Activated B cell treated with CpG ODN at 0.5 μM for 24 hours (primary cell): ENCODE data around the gene ANO9. TPM values are rescaled to one million over a fixed set of nuclear protein-coding genes. Genes with fewer than 3 reads are reported as not detected.

Source experiments
- ATAC-seq: fragments of 200-7000 bp; cut with Tn5 transposase; one replicate; pipeline ENCODE4 v1.10.0; 2021; ENCODE audit warnings: low read depth, mild to moderate bottlenecking, moderate library complexity
- CTCF ChIA-PET: fragments of 350-600 bp; sonication (Branson Sonifier 250); formaldehyde crosslinking; loops from one replicate; lab custom pipeline; 2021; ENCODE audit warnings: antibody characterized with exemption; lab: Charles Lee
- POLR2A ChIA-PET: fragments of 350-600 bp; sonication (Branson Sonifier 250); formaldehyde crosslinking; loops from one replicate; lab custom pipeline; 2021; ENCODE audit warnings: antibody characterized with exemption; lab: Charles Lee
- DNase-seq: peaks from one replicate; pipeline ENCODE4 v3.0.0; 2022
- H3K27ac Mint-ChIP-seq: one replicate; pipeline ENCODE4 v1.8.0; 2020; ENCODE audit warnings: mixed read lengths
- H3K27me3 Mint-ChIP-seq: one replicate; pipeline ENCODE4 v1.8.0; 2021; ENCODE audit warnings: mixed read lengths
- H3K36me3 Mint-ChIP-seq: one replicate; pipeline ENCODE4 v1.8.0; 2021; ENCODE audit warnings: low read depth, mixed read lengths
- H3K4me1 Mint-ChIP-seq: one replicate; pipeline ENCODE4 v1.8.0; 2021; ENCODE audit warnings: mixed read lengths
- H3K4me3 Mint-ChIP-seq: one replicate; pipeline ENCODE4 v1.8.0; 2020; ENCODE audit warnings: mild to moderate bottlenecking, mixed read lengths
- H3K9me3 Mint-ChIP-seq: one replicate; pipeline ENCODE4 v1.8.0; 2020; ENCODE audit warnings: mixed read lengths
- CTCF ChIP-seq: fragments of 200-600 bp; IDR thresholded peaks from one replicate; pipeline ENCODE4 v1.8.0; 2022; ENCODE audit warnings: antibody characterized with exemption, mild to moderate bottlenecking
- intact Hi-C: fragments of 100-400 bp; cut with micrococcal nuclease; formaldehyde crosslinking; loops from one replicate; pipeline ENCODE4 v1.15.1; 2024
- total RNA-seq: library from RNA; stranded (reverse); gene quantifications from 2 replicates; pipeline ENCODE4 v1.2.3, GENCODE V29; 2022

Gene ANO9
- total RNA-seq, 1 donor from 2014 or later = 46.1 TPM

DNA sequence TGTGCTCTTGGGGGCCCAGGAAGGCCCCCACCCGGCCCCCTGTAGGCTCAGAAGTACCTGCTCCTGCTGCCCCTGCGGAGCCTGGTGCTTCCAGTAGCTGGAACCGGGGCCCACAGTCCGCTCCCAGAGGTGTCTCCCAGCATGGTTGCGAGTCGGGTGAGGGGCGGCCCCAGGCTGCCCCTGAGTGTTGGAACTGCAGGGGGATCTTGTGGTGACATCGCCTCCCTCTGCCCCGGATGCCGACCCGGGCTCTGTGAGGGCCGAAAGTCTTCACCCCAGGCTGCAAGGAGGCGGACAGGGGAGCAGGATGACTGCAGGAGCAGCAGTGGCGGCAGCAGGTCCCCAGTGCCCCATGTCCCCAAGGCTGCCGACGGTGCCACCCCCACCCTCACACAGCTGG lies 57.3 kb downstream of the ANO9 start:
- no peak for DNase-seq

GRCh38 chr11:383431-383830 lies 58.4 kb downstream of the ANO9 start:
- ChIA-PET CTCF (no interaction called here), POLR2A (no interaction called here)
- Mint-ChIP-seq H3K27ac (no peak overlapping the region), H3K27me3 (peaks cover 11% of the 10 kb centered on the region), H3K4me3 (no peak overlapping the region), H3K9me3 (peaks cover 7% of the 10 kb centered on the region), H3K36me3 (no peaks in the 10 kb centered on the region), H3K4me1 (peaks cover 8% of the 10 kb centered on the region)
- no peak for TF ChIP-seq CTCF
- DNase-seq (no peak), ATAC-seq (no peak)
- intact Hi-C loops = no loop called here

More for the DNA sequence above, 57.3 kb downstream of the ANO9 start:
- ChIA-PET POLR2A (no interaction called here), CTCF (no interaction called here)
- H3K4me1 Mint-ChIP-seq = peaks cover 8% of the 10 kb centered on the region
- peaks cover 7% of the 10 kb centered on the region for H3K9me3 Mint-ChIP-seq
- peaks cover 6% of the 10 kb centered on the region for H3K27me3 Mint-ChIP-seq
- no peak for ATAC-seq
- TF ChIP-seq CTCF = no peak
- intact Hi-C loops = no loop called here
- H3K4me3 Mint-ChIP-seq = no peak overlapping the region
- no peaks in the 10 kb centered on the region for H3K36me3 Mint-ChIP-seq
- no peak overlapping the region for H3K27ac Mint-ChIP-seq

DNA sequence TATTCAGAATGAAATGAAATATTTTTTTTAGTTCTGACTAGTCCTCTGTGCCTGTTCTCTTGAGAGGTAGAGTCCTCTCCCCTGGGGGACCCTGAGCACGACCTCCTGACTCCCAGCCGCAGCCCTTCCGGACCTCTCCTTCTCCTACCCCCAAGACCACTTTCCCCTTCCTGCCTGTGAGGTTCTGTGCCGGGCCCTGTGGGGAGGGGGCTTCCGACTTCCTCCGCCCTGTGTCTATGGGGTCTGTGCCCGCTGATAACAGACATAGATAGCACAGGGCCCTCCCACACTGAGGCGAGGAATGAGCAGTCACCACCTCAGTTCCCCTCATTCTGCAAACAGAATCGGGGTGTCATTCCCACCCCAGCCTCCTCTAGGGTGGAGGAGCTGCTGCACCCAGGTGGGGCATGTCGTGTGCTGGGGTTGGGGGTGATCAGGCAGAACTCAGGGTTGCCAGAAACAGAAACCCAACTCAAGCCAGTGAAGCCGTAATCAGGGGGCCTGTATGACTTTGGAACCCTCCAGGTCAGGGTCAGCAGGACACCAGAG lies 59.7 kb downstream of the ANO9 start:
- POLR2A ChIA-PET = interaction anchor here (0.6 kb wide), 1 partner anchor 204 kb away, joined by 3 read pairs; no protein-coding TSS in a partner anchor

GRCh38 chr11:381501-382072 lies 60.2 kb downstream of the ANO9 start:
- peaks cover under 1% of the 10 kb centered on the region for H3K9me3 Mint-ChIP-seq
- no peaks in the 10 kb centered on the region for H3K36me3 Mint-ChIP-seq
- H3K27ac Mint-ChIP-seq = no peak overlapping the region
- peaks cover 18% of the 10 kb centered on the region for H3K27me3 Mint-ChIP-seq
- ChIA-PET CTCF (no interaction called here), POLR2A (interaction anchor here (0.6 kb wide), 1 partner anchor 204 kb away, joined by 3 read pairs; no protein-coding TSS in a partner anchor)
- no peak overlapping the region for H3K4me3 Mint-ChIP-seq
- ATAC-seq = no peak
- no peak for DNase-seq
- H3K4me1 Mint-ChIP-seq = no peaks in the 10 kb centered on the region
- TF ChIP-seq CTCF = no peak
- intact Hi-C loops = no loop called here

More for the DNA sequence above, 59.7 kb downstream of the ANO9 start:
- no peak overlapping the region for H3K4me3 Mint-ChIP-seq
- H3K4me1 Mint-ChIP-seq = peaks cover 1% of the 10 kb centered on the region
- no peak for TF ChIP-seq CTCF
- DNase-seq (no peak), ATAC-seq (no peak)
- CTCF ChIA-PET = no interaction called here
- peaks cover 18% of the 10 kb centered on the region for H3K27me3 Mint-ChIP-seq
- intact Hi-C loops = no loop called here
- H3K27ac Mint-ChIP-seq = no peak overlapping the region
- H3K9me3 Mint-ChIP-seq = peaks cover 4% of the 10 kb centered on the region
- H3K36me3 Mint-ChIP-seq = no peaks in the 10 kb centered on the region

GRCh38 chr11:380996-381395 lies 60.8 kb downstream of the ANO9 start:
- no peak for TF ChIP-seq CTCF
- CTCF ChIA-PET = no interaction called here
- H3K4me3 Mint-ChIP-seq = no peak overlapping the region
- intact Hi-C loops = no loop called here
- H3K9me3 Mint-ChIP-seq = no peaks in the 10 kb centered on the region
- H3K4me1 Mint-ChIP-seq = no peaks in the 10 kb centered on the region
- DNase-seq (no peak), ATAC-seq (no peak)
- no peak overlapping the region for H3K27ac Mint-ChIP-seq
- POLR2A ChIA-PET = no interaction called here
- H3K36me3 Mint-ChIP-seq = no peaks in the 10 kb centered on the region
- peaks cover 18% of the 10 kb centered on the region for H3K27me3 Mint-ChIP-seq
